ENCODE measurements around the gene STRN3. TPM values are rescaled to one million over a fixed set of nuclear protein-coding genes. Genes with fewer than 3 reads are reported as not detected.

The STRN3 gene
- total RNA-seq, 1 experiment from 2014 or later = 52.1 TPM

DNA sequence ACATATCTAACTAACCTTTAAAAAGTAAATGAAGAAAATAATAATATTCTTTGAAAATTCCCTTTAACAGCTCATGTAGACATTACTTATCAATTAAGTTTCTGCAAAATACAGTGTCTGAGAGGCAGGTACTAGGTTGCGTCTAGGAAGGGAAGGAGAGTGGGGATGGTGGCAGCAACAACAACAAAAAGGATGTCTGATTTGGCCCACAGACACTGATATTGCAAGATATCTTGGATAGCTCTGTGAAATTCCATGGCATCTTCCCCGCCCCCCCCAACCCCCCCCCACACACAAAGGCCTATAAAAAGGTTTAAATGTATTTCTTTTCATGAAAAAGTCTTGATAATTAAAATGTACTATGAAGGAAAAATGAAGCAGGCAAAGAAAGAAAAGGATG, 42.3 kb downstream of the STRN3 start:
- H3K79me1 ChIP-seq (ENCODE audit: insufficient read depth, low read depth, low read length, poor library complexity, severe bottlenecking) = peaks cover 6% of the 10 kb centered on the region
- TF ChIP-seq, protein P1, sequence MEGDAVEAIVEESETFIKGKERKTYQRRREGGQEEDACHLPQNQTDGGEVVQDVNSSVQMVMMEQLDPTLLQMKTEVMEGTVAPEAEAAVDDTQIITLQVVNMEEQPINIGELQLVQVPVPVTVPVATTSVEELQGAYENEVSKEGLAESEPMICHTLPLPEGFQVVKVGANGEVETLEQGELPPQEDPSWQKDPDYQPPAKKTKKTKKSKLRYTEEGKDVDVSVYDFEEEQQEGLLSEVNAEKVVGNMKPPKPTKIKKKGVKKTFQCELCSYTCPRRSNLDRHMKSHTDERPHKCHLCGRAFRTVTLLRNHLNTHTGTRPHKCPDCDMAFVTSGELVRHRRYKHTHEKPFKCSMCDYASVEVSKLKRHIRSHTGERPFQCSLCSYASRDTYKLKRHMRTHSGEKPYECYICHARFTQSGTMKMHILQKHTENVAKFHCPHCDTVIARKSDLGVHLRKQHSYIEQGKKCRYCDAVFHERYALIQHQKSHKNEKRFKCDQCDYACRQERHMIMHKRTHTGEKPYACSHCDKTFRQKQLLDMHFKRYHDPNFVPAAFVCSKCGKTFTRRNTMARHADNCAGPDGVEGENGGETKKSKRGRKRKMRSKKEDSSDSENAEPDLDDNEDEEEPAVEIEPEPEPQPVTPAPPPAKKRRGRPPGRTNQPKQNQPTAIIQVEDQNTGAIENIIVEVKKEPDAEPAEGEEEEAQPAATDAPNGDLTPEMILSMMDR (conservative IDR thresholded peaks at IDR 0.05) = no peak
- no CpG with 5 or more reads among the region's 2 CpGs for WGBS (ENCODE audit: extremely low coverage, insufficient read length, low lambda C conversion rate)

More for the DNA sequence above, 42.3 kb downstream of the STRN3 start:
- H3K14ac ChIP-seq (ENCODE audit: insufficient read depth, low read length) = no peak overlapping the region
- no peak overlapping the region for H2AFZ ChIP-seq (ENCODE audit: low read length)
- no peak overlapping the region for H3K9ac ChIP-seq (ENCODE audit: extremely low read depth, insufficient read length, low read length)
- no peak overlapping the region for H2BK20ac ChIP-seq (ENCODE audit: low read depth, low read length, poor library complexity, severe bottlenecking)
- no peak overlapping the region for H3K4me3 Mint-ChIP-seq
- H3K23ac ChIP-seq (ENCODE audit: insufficient read length, low read depth, low read length) = no peak overlapping the region
- H3T11ph ChIP-seq (ENCODE audit: low read length) = no peak overlapping the region
- no peaks in the 10 kb centered on the region for H3K27me3 ChIP-seq (ENCODE audit: insufficient read depth, low read length)
- no peaks in the 10 kb centered on the region; the same call in 1 of the 2 replicates for H3K4me1 ChIP-seq (ENCODE audit: insufficient read depth, low read length)
- H3K79me2 ChIP-seq (ENCODE audit: insufficient read depth, low read length) = peaks cover 11% of the 10 kb centered on the region; the same call in 1 of the 2 replicates
- no peaks in the 10 kb centered on the region for H3K9me3 ChIP-seq (ENCODE audit: control insufficient read depth, low read depth, low read length)
- no peaks in the 10 kb centered on the region for H3K23me2 ChIP-seq (ENCODE audit: insufficient read length, low read depth, low read length, poor library complexity, severe bottlenecking)
- no peak overlapping the region for H2BK120ac ChIP-seq (ENCODE audit: low read depth, low read length, poor library complexity, severe bottlenecking)
- no peaks in the 10 kb centered on the region for H3K9me3 Mint-ChIP-seq
- no peak overlapping the region for H4K91ac ChIP-seq (ENCODE audit: insufficient read length, low read depth, low read length)
- peaks cover 0 to 6% (median 1%) of the 10 kb centered on the region in 3 experiments; a peak in 3 of 7 replicates for H3K36me3 Mint-ChIP-seq (ENCODE audit: insufficient read depth in 1 of 3, low read depth in 3 of 3)
- H3K27ac Mint-ChIP-seq = no peak overlapping the region
- H4K5ac ChIP-seq (ENCODE audit: insufficient read length, low read depth, low read length) = no peak overlapping the region
- H4K8ac ChIP-seq (replicated peaks; ENCODE audit: insufficient read length, low read depth, low read length) = no peak overlapping the region
- H3K56ac ChIP-seq (ENCODE audit: insufficient read length, low read depth, low read length) = no peak overlapping the region
- no peak for DNase-seq
- H3K27me3 Mint-ChIP-seq (ENCODE audit: low read depth) = no peaks in the 10 kb centered on the region
- peaks cover 8 to 9% of the 10 kb centered on the region in 2 experiments for H3K4me1 Mint-ChIP-seq
- no peak overlapping the region for H3K4me2 ChIP-seq (ENCODE audit: insufficient read depth, insufficient read length, low read length)
- no peak overlapping the region for H2BK5ac ChIP-seq (ENCODE audit: insufficient read length, low read length)
- H3K18ac ChIP-seq (ENCODE audit: insufficient read length, low read depth, low read length) = no peak overlapping the region
- no peaks in the 10 kb centered on the region for H4K20me1 ChIP-seq (ENCODE audit: control insufficient read depth, insufficient read depth, insufficient read length)
- no peak overlapping the region for H2AK5ac ChIP-seq (ENCODE audit: insufficient read length, low read length)
- no peak overlapping the region for H3K4ac ChIP-seq (ENCODE audit: low read depth, low read length)
- no peak overlapping the region for H2BK15ac ChIP-seq (ENCODE audit: low read depth, low read length)
- H3K27ac ChIP-seq (ENCODE audit: insufficient read length, low read depth, low read length) = no peak overlapping the region
- no peak overlapping the region for H2BK12ac ChIP-seq (ENCODE audit: insufficient read length, low read depth, low read length)

Data from H9 (cell line).